Esophagus squamous epithelium (tissue), 5 donors: ENCODE measurements around the gene HACD2. TPM values are rescaled to one million over a fixed set of nuclear protein-coding genes. Genes with fewer than 3 reads are reported as not detected.

ENCODE experiments used
- DNase-seq: peaks from one replicate; lab custom pipeline; 2025; lab: John Stamatoyannopoulos, UW
- H3K27ac ChIP-seq, 4 donors: fragments of 200-600 bp; sonication (generic); one replicate each; pipeline ENCODE4 v1.5.1; 2016 to 2019; ENCODE audit warnings: mild to moderate bottlenecking in 1 of 4
- H3K27me3 ChIP-seq, 4 donors: fragments of 200-600 bp; sonication (generic); 1 replicate in 3 of 4; 2 replicates in 1 of 4; pipeline versions ENCODE4 v1.5.1 to v1.6.0; 2017 to 2021; ENCODE audit warnings: antibody characterized with exemption in 1 of 4
- H3K36me3 ChIP-seq, 3 donors: fragments of 200-600 bp; sonication (generic); one replicate each; pipeline ENCODE4 v1.5.1; 2016 to 2019
- H3K4me1 ChIP-seq, 3 donors: fragments of 200-600 bp; sonication (generic); one replicate each; pipeline ENCODE4 v1.5.1; 2017 to 2019
- H3K4me3 ChIP-seq, 4 donors: fragments of 200-600 bp; sonication (generic); 1 replicate in 3 of 4; 2 replicates in 1 of 4; pipeline ENCODE4 v1.5.1; 2016 to 2019; ENCODE audit warnings: mild to moderate bottlenecking in 2 of 4, moderate library complexity in 1 of 4
- H3K9me3 ChIP-seq, 3 donors: fragments of 200-600 bp; sonication (generic); one replicate each; pipeline ENCODE4 v1.5.1; 2016 to 2019
- CTCF ChIP-seq, 6 experiments: fragments of 450-650 bp in 4 of 6; fragments of 200-600 bp in 2 of 6; sonication (generic) in 2 of 6; IDR thresholded peaks; one replicate each; pipeline ENCODE4 v1.5.1; 2016 to 2019; ENCODE audit warnings: antibody characterized with exemption in 6 of 6, mild to moderate bottlenecking in 4 of 6, moderate library complexity in 4 of 6
- POLR2A ChIP-seq, 4 donors: fragments of 450-650 bp; IDR thresholded peaks; one replicate each; pipeline ENCODE4 v1.6.1; 2017; ENCODE audit warnings: antibody characterized with exemption in 4 of 4, mild to moderate bottlenecking in 4 of 4, moderate library complexity in 3 of 4
- WGBS, 2 donors: methylation state at CpG; one replicate each; pipeline ENCODE4 v1.1.5; 2018; 5-methylcytosine and 5-hydroxymethylcytosine counted together
- intact Hi-C: fragments of 100-400 bp; cut with DNase I; formaldehyde crosslinking; loops from one replicate; pipeline ENCODE4 v1.15.0; 2022
- total RNA-seq, 4 donors: library from RNA; depleted of rRNA; stranded (reverse); fragments of >200 nt; gene quantifications; one replicate each; pipeline ENCODE4 v1.1.0, GENCODE V29; 2016
- donor health status: DM: yes; HTN: yes; CAD: no.

The HACD2 gene
- total RNA-seq, 4 donors from 2014 or later = 28.4 to 46.6 (median 34.9) TPM

GRCh38 chr3:123611082-123611481 is 26.2 kb upstream of the HACD2 start:
- Histone ChIP-seq H3K36me3 (peaks cover 0 to 46% (median 0%) of the 10 kb centered on the region in 3 donors), H3K9me3 (no peaks in the 10 kb centered on the region), H3K27me3 (no peaks in the 10 kb centered on the region), H3K4me1 (no peaks in the 10 kb centered on the region), H3K27ac (no peak overlapping the region), H3K4me3 (no peak overlapping the region)
- DNase-seq = no peak
- intact Hi-C loops = no loop called here
- no peak for TF ChIP-seq POLR2A (IDR thresholded peaks at IDR 0.05)
- TF ChIP-seq CTCF (IDR thresholded peaks at IDR 0.05) = no peak

GRCh38 chr3:123610331-123610730 is 25.5 kb upstream of the HACD2 start:
- 45 to 79% methylated on average over 2 to 3 of the region's 3 CpGs for WGBS, 2 donors
- TF ChIP-seq POLR2A (IDR thresholded peaks at IDR 0.05) (no peak), CTCF (IDR thresholded peaks at IDR 0.05) (no peak)
- intact Hi-C loops = no loop called here

GRCh38 chr3:123609063-123609462 is 24.2 kb upstream of the HACD2 start:
- Histone ChIP-seq H3K4me1 (peaks cover 0 to 14% (median 0%) of the 10 kb centered on the region in 3 donors), H3K27ac (no peak overlapping the region), H3K9me3 (no peaks in the 10 kb centered on the region), H3K4me3 (no peak overlapping the region), H3K27me3 (no peaks in the 10 kb centered on the region), H3K36me3 (peaks cover 0 to 32% (median 0%) of the 10 kb centered on the region in 3 donors)
- intact Hi-C loops = no loop called here
- WGBS, 2 donors = 82 to 90% methylated on average over 5 of the region's 5 CpGs
- no peak for TF ChIP-seq POLR2A (IDR thresholded peaks at IDR 0.05)
- TF ChIP-seq CTCF (IDR thresholded peaks at IDR 0.05) = no peak
- DNase-seq = no peak

More at GRCh38 chr3:123610331-123610730, 25.5 kb upstream of the HACD2 start:
- H3K4me3 ChIP-seq = no peak overlapping the region
- H3K36me3 ChIP-seq = peaks cover 0 to 43% (median 0%) of the 10 kb centered on the region in 3 donors
- H3K27me3 ChIP-seq = no peaks in the 10 kb centered on the region
- H3K4me1 ChIP-seq = peaks cover 0 to 7% (median 0%) of the 10 kb centered on the region in 3 donors
- H3K9me3 ChIP-seq = no peaks in the 10 kb centered on the region
- no peak for DNase-seq
- H3K27ac ChIP-seq = no peak overlapping the region

DNA sequence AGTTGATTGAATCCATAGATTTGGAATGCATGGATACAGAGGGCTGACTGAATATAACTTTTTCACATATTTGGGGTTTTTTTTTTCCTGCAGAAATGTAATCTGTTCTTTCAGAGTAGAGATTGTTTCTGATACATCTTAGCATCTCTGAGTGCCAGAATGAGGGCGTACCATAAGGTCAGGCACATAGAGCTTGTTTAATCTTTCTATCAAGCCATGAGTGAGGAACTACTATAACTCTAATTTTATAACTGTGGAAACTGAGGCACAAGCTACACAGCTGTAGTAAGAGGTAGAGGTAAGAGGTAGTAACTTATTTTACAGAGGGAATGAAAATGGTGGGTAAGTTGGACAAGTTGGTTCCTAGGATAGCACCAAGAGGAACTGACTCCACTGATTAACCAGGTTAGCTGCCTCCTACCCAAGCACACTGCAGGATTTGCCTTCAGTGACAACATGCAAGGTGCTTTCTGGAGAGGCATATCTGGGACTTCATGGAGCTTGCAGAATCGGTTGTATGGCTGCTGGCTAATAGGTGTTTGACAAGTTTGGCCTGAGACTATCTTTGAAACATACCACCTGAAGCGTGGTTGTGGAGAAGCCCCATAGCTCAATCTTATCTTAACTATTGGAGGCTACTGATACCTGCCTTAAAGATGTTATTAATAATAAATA is 23.5 kb upstream of the HACD2 start:
- WGBS, 2 donors = 91% methylated on average over 3 of the region's 3 CpGs
- H3K36me3 ChIP-seq = peaks cover 0 to 26% (median 0%) of the 10 kb centered on the region in 3 donors
- H3K9me3 ChIP-seq = no peaks in the 10 kb centered on the region
- H3K4me3 ChIP-seq = no peak overlapping the region
- no peak overlapping the region for H3K27ac ChIP-seq
- H3K27me3 ChIP-seq = no peaks in the 10 kb centered on the region
- intact Hi-C loops = no loop called here
- TF ChIP-seq POLR2A (IDR thresholded peaks at IDR 0.05) (no peak), CTCF (IDR thresholded peaks at IDR 0.05) (no peak)
- DNase-seq = no peak
- peaks cover 0 to 14% (median 0%) of the 10 kb centered on the region in 3 donors for H3K4me1 ChIP-seq

- TF ChIP-seq CTCF (IDR thresholded peaks at IDR 0.05) (no peak), POLR2A (IDR thresholded peaks at IDR 0.05) (no peak)
- Histone ChIP-seq H3K4me3 (no peak overlapping the region), H3K9me3 (no peaks in the 10 kb centered on the region), H3K36me3 (peaks cover 0 to 9% (median 0%) of the 10 kb centered on the region in 3 donors), H3K27me3 (no peaks in the 10 kb centered on the region), H3K27ac (no peak overlapping the region), H3K4me1 (peaks cover 0 to 25% (median 0%) of the 10 kb centered on the region in 3 donors)
- intact Hi-C loops = no loop called here
- DNase-seq = no peak
These were observed 21.7 kb upstream of the HACD2 start for GRCh38 chr3:123606527-123606926.
